SKM-1 (cell line): ENCODE results near the gene RMP24.
"Not testable (repeated sequence)": the region's sequence is repeated elsewhere in the genome, so short reads cannot be mapped to it uniquely, and the experiment has no call there.

ENCODE experiments used
- DNase-seq: peaks from one replicate; lab custom pipeline; 2025; ENCODE audit not compliant: unreplicated experiment; lab: John Stamatoyannopoulos, UW

The RMP24 gene

GRCh38 chr18:35967866-35968265 lies 4.6 kb upstream of the RMP24 start:
- not testable (repeated sequence) for DNase-seq

- DNase-seq: no peak
These were observed 4.1 kb upstream of the RMP24 start for GRCh38 chr18:35968278-35968880.

GRCh38 chr18:35969676-35970075 lies 2.8 kb upstream of the RMP24 start:
- DNase-seq: no peak

- DNase-seq: no peak
These were observed 750 bp upstream of the RMP24 start for GRCh38 chr18:35971661-35972196.

DNA sequence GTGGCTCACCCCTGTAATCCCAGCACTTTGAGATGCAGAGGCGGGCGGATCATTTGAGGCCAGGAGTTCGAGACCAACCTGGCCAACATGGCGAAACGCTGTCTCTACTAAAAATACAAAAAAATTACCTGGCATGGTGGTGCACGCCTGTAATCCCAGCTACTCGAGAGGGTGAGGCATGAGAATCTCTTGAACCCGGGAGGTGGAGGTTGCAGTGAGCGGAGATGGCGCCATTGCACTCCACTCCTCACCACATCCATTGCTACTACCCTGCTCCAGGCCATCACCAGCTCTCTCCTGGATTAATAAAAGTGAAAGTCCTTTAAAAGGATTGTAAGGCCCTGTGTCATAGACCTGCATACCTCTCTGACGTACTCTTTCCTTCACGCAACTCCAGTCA lies 1.2 kb downstream of the RMP24 start:
- no peak for DNase-seq

GRCh38 chr18:35974181-35974580 lies 1.7 kb downstream of the RMP24 start:
- no peak for DNase-seq

- DNase-seq: no peak
These were observed 6.6 kb downstream of the RMP24 start for GRCh38 chr18:35979112-35979511.

- DNase-seq: no peak
These were observed 10.1 kb downstream of the RMP24 start for GRCh38 chr18:35982409-35983114.

GRCh38 chr18:35983147-35983546 lies 10.7 kb downstream of the RMP24 start:
- no peak for DNase-seq

- DNase-seq: no peak
These were observed 11.3 kb downstream of the RMP24 start for GRCh38 chr18:35983818-35984217.

DNA sequence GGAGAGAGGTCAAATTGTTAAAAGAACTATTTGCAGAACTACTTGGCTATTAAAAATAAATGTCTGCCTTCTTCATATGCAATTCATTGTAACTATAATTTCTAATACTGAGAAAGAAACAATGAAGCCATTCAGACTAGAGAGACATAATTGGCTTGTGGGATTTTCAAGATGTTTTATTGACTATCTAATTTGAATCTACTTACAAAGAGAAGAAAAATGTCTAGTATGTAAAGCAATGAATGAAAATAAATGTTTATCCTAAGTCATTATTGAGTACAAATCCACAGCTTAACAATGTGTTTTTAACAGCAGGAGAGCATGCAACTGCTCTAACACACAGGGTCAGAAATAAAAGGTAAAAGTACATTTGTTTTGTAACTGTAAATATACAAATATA lies 19.2 kb downstream of the RMP24 start:
- DNase-seq: no peak

- DNase-seq: no peak
These were observed 20.5 kb downstream of the RMP24 start for GRCh38 chr18:35993013-35993412.

GRCh38 chr18:35998967-35999366 lies 26.5 kb downstream of the RMP24 start:
- no peak for DNase-seq

GRCh38 chr18:35999925-36000324 lies 27.4 kb downstream of the RMP24 start:
- DNase-seq: no peak

GRCh38 chr18:36006997-36007396 lies 34.5 kb downstream of the RMP24 start:
- DNase-seq: no peak

DNA sequence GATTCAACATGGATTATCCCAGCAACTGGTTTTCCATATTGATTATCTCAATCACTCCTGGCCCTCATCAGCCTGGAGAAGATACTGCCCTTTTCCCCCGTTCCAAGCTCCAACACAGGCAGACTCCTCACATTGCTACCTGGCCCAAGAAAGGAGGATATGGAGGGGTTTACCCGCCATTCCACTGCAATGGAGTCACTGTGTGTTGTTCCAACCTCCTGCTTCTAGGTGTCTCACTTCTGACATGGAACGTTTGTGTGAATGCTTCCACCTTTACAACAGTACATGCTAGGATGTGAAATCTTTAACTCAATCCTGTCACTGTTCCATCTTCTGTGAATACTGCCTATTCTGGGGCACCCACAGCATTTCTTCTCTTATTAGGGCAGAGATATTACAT lies 36.7 kb downstream of the RMP24 start:
- no peak for DNase-seq

DNA sequence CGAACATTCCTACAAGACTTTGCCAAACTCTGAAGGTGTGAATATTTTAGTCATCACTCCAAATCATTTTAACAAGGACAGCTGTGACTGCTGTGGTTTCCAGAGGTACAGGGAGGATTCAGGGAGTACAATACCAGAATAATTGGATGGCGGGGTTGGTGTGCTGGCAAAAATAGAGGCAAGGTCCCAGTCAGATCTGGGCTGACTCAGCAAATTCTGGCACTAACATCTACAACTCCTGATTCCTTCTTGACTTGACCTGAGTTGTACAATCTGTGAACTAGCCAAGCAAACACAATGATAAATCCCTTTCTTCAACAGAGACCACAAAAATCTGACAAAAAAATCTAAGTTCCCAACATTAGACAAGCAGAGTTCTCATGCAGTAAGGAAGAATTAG lies 40.4 kb downstream of the RMP24 start:
- no peak for DNase-seq

DNA sequence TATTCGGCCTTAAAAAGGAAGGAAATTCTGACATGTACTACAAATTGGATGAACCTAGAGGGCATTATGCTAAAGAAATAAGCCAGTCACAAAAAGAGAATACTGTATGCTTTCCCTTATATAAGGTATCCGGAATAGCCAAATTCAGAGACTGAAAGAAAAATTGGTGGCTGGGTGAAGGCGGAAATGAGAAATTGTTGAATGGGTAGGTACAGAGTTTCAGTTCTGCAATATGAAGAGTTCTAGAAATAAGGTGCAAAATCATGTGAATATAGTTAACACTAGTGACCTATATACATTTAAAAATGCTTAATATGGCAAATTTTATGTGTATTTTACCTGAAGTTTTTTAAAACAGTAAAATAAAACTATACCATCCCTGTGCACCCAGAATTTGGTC lies 43.1 kb downstream of the RMP24 start:
- DNase-seq: no peak

DNA sequence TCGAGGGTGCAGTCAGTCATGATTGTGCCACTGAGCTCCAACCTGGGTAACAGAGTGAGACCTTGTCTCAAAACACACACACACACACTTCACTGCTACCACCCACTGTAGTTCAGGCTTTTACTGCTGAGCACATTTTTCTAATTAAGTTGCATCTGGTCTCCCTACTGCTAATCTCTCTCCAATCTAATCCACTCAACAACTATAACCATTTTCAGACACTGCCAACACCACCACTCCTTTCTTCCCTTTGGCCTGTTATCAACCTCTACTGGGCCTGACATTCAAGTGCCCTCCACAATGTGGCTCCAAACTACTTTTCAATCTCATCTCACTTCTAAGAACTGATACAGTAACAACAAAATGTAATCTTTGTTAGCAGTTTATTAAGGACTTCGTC lies 44.8 kb downstream of the RMP24 start:
- no peak for DNase-seq

- DNase-seq: no peak
These were observed 47.8 kb downstream of the RMP24 start for GRCh38 chr18:36020174-36020711.

DNA sequence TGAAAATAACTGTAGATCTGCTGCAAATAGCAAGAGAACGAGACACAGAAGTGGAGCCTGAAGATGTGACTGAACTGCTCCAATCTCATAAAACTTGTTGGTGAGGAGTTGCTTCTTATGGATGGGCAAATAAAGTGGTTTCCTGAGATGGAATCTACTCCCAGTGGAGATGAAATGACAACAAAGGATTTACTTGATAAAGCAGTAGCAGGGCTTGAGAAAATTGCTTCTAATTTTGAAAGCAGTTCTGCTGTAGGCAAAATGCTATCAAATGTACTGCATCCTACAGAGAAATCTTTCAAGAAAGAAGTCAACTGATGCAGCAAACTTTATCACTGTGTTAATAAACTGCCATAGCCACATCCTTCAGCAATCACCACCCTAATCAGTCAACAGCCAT lies 50.9 kb downstream of the RMP24 start:
- DNase-seq: no peak

- not testable (repeated sequence) for DNase-seq
These were observed 51.8 kb downstream of the RMP24 start for GRCh38 chr18:36024241-36024640.
